DLD1 (cell line): ENCODE measurements around the gene GCN1.
"Not testable (repeated sequence)": the region's sequence is repeated elsewhere in the genome, so short reads cannot be mapped to it uniquely, and the experiment has no call there.

ENCODE experiments used
- in situ Hi-C: cut with HindIII; loops from 2 replicates; pipeline ENCODE4 v1.10.0; 2017; ENCODE audit warnings: low sequenced_read_pairs

The GCN1 gene, protein sequence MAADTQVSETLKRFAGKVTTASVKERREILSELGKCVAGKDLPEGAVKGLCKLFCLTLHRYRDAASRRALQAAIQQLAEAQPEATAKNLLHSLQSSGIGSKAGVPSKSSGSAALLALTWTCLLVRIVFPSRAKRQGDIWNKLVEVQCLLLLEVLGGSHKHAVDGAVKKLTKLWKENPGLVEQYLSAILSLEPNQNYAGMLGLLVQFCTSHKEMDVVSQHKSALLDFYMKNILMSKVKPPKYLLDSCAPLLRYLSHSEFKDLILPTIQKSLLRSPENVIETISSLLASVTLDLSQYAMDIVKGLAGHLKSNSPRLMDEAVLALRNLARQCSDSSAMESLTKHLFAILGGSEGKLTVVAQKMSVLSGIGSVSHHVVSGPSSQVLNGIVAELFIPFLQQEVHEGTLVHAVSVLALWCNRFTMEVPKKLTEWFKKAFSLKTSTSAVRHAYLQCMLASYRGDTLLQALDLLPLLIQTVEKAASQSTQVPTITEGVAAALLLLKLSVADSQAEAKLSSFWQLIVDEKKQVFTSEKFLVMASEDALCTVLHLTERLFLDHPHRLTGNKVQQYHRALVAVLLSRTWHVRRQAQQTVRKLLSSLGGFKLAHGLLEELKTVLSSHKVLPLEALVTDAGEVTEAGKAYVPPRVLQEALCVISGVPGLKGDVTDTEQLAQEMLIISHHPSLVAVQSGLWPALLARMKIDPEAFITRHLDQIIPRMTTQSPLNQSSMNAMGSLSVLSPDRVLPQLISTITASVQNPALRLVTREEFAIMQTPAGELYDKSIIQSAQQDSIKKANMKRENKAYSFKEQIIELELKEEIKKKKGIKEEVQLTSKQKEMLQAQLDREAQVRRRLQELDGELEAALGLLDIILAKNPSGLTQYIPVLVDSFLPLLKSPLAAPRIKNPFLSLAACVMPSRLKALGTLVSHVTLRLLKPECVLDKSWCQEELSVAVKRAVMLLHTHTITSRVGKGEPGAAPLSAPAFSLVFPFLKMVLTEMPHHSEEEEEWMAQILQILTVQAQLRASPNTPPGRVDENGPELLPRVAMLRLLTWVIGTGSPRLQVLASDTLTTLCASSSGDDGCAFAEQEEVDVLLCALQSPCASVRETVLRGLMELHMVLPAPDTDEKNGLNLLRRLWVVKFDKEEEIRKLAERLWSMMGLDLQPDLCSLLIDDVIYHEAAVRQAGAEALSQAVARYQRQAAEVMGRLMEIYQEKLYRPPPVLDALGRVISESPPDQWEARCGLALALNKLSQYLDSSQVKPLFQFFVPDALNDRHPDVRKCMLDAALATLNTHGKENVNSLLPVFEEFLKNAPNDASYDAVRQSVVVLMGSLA (N-terminal part only)

DNA sequence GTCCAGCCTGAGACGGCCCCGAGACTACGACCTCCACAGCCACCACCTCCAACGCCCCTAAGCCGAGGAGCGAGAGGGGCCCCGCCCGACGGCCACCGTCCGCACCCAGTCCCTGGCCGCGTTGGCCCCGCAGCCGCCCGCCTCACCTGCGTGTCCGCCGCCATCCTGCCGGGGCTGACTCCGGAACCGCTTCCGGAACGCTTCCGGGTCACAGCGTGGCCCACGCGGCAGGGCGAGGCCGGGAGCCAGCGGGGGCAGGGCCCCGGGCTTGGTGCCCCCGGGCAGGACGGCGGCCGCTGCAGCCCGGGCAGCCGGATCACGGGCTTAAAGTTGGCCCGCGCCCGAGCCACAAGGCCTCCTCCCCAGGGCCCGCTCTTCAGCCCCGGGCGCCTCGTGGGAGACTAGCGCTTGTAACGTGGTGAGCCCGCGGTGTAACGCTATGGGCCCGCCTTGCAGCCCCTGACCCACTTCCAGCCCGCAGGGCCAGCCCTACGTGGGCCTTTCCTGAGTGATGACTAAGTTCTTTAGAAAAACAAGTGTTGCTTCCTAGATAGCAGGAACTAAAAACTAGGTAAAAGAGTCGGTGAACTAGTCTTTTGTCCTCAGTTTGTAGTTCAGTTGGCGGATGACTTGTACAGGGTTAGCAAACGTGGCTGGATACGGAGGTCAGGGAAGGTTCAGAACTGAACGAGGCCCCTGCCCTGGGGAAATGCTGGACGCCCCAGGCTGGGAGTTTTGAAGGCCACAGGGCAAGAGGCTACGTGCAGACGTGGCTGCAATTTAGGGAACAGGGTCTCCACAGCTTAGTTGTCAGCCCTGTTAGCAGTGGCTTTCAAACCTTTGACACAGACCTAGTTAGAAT, at the start of gene GCN1:
TSS of gene GCN1 (minus strand) at position 182 of the 862 bp plus-strand sequence. CDS start at position 164, 18 bp downstream.
- in situ Hi-C loops: no loop called here

DNA sequence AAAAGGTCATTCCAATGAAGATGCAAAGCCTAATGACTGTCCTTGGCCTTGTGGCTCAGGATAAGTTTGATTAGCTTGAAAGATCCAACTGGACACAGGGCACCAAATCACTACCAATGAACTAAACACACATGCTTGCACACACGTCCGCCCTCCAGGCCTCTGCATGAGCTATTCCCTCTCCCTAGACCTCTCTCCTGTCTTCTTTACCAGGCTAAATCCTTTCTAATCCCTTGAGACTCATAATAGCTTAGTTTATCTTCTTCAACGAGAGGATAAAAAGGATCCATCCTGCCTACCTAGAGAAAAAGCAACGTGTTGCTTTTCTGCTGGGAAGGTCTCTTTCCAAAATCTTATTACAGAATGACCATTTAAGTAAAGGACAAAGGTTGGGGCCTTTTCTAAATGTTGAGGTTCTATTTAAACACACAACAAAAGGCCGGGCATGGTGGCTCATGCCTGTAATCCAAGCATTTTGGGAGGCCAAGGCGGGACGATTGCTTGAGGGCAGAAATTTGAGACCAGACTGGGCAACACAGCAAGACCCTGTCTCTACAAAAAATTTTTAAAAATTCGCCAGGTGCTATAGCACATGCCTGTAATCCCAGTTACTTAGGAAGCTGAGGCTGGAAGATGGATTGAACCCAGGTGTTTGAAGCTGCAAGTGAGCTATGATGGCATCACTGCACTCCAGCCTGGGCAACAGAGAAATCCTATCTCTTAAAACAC, 48.6 kb upstream of the GCN1 start:
- in situ Hi-C loops: no loop called here

DNA sequence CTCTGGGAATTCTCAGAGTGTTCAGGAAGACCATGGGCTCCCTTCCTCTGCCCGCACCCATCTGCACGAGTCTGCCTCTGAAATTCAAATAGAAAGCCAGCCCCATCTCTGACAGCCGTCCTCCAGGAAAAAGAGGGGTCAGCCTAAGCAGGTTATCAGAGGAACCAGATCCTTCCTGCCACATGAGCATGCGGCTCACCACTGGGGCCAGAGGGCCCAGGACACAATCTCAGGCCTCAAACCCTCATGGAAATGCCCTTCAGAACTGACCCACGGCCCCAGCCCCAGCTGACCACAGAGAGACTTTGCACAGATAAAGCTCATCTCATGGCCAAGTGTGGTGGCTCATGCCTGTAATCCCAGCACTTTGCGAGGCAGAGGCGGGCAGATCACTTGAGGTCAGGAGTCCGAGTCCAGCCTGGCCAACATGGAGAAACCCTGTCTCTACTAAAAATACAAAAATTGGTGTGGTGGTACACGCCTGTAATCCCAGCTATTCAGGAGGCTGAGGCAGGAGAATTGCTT, 47.8 kb upstream of the GCN1 start:
- in situ Hi-C loops: no loop called here

DNA sequence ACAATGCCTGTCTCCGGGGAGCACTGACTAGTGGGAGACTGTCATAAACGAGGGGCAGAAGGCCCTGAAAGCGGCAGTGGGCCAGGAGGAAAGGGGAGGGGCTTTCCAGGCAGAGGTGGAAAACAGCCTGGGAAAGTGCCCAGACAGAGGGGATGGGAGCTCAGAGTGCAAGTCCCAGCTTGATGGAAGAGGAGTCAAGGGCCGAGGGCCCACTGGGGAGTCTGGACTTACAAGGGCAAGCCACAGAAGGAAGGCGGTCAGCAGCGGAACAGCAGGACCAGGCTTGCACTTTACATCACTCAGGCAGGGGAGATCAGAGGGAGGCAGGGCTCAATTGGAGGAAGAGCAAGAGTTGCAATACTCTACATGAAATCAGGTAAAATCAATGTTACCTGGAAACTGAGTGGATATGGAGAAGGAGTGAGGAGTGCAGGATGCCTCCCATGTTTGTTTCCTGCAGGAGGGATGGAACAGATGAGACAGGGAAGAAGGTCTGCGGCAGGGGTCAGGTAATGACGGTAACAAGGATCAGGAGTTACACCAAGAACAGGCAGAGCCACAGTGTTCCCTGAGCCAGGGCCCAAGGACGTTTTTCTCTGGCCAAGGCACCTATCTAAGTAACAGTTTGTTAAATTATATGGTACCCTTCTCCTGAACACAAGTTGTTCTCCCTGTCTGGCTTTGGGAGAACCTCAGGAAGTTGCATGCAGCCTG, 47.2 kb upstream of the GCN1 start:
- in situ Hi-C loops: no loop called here

DNA sequence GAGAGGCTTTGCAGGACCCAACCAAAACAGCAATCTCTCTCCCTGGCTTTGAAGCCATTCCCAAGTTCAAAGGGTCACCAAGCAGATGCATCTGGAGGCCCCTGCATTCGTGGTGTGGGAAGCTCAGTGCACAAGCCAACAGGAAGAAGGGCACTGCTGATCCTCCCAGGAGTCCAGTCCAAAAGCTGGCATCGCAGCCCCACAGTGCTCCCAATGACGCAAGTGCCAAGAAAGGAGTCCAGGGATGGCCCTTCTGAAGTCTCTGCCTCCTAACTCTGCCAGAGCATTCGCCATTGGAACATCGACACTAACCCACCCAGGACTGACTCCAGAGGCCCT, 45.9 kb upstream of the GCN1 start:
- in situ Hi-C loops: no loop called here

DNA sequence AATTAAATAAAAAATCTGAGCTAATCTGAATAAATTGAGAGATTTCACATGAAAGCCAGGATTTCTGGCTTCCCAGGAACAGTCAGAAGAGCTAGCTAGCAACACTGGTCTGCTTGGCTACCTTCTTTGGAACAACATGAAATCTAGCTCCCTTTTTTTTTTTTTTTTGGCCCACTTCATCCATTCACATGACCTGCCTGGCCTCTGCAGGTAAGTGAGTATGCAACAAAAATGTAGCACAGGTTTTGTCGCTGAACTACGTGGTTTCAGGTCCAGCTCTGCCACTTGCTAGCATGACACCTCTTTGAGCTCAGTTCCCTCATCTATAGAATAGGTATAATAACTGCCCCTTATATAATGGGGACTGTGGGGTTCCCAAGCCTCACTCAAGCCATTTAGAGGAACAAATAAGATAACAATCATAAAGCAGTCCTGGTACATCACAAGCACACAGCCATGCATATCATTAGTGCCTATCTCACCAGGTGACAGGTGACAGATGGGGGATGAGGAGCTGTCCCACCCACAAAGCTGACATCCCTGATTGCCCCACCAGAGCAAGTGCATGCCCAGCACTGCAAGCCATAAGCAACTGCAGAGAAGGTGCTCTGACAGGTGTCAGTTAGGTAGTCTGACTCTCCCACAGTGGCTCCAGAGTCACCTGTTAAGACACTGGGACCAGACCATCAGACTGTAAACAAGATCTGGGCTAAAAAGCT, 45.4 kb upstream of the GCN1 start:
- in situ Hi-C loops: no loop called here

DNA sequence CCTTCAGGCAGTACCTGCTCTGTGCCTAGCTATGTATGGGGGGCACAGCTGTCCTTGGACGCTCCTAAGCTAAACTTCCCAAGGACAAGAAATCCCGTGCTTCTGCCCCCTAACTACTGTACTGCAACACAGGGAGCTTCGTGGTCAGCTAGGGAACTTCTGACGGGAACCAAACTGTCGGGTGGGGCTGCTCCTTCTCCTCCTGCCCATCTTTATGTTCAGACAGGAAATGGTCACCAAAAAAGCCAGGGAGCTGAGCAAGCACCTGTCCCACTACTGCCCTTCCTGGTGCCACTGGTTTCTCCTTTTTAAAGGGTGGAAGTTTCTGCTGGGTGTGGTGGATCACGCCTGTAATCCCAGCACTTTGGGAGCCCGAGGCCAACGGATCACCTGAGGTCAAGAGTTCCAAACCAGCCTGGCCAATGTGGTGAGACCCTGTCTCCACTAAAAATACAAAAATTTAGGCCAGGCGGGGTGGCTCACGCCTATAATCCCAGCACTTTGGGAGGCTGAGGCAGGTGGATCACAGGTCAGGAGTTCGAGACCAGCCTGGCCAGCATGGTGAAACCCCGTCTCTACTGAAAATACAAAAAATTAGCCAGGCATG, 44.4 kb upstream of the GCN1 start:
- in situ Hi-C loops: no loop called here

DNA sequence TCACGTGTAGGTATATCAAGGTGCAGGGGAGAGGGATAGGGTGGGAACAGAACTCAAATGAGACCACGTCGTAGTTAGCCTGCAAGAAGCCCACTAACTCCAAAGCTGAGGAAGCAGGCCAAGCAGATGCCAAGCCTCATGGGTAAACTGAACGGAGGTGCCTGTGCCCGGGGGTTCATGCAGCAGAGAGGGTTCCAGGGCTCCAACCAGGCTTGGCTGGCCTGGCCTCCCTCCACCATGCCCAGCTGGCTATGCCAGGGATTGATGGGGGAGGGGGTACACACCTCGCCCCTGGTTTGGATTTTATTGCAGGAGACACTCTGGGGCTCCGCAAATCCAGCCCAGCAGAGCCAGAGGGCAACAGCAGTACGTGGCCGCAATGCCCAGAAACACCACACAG, 43.7 kb upstream of the GCN1 start:
- in situ Hi-C loops: no loop called here

DNA sequence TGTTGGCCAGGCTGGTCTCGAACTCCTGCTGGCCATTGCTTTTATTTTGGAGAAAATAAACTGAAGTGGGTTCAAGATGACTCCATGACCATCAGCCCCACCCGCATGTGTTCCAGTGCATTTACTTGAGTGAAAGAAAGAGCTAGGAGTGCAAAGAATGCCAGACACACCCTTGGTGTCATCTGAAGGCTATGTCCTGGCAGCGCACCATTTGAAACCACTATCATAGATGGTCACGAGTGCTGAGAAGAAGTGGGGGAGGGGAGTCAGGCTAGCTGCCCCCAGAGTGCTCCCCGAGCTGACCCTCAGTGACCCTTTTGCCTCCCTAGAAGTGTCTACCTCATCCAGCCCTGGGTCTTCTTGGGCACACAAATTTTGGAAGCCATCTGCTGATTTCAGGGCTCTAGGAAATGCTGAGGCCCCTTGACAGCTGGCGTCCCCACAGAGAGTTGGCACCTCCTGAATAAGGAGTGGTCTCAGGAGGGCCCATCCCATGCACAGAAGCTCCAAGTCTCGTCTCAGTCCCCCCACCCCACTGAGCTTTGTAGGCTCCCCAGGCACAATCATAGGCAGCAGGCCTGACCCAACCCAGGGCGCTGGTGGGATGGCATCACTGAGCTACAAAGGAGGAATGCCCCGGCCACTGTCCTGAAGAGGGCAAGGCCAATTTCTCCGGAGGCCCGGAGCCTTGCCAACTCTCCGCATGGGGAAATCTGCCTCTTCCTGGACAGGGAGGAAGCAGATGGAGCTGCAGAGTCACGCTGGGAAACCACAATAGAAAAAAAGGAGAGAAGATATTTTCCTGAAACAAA, 43.1 kb upstream of the GCN1 start:
- in situ Hi-C loops: no loop called here

DNA sequence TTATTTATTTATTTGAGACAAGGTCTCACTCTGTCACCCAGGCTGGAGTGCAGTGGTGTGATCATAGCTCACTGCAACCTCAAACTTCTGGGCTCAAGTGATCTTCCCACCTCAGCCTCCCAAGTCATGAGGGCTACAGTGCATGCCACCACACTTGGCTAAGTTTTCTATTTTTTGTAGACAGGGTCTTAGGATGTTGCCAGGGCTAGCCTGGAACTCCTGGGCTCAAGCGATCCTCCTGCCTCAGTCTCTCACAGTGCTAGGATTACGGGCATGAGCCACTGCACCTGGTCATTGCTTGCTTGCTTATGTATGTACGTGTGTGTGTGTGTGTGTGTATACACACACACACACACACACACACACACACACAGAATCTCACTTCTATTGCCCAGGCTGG, 42.3 kb upstream of the GCN1 start:
- in situ Hi-C loops: not testable (repeated sequence)

DNA sequence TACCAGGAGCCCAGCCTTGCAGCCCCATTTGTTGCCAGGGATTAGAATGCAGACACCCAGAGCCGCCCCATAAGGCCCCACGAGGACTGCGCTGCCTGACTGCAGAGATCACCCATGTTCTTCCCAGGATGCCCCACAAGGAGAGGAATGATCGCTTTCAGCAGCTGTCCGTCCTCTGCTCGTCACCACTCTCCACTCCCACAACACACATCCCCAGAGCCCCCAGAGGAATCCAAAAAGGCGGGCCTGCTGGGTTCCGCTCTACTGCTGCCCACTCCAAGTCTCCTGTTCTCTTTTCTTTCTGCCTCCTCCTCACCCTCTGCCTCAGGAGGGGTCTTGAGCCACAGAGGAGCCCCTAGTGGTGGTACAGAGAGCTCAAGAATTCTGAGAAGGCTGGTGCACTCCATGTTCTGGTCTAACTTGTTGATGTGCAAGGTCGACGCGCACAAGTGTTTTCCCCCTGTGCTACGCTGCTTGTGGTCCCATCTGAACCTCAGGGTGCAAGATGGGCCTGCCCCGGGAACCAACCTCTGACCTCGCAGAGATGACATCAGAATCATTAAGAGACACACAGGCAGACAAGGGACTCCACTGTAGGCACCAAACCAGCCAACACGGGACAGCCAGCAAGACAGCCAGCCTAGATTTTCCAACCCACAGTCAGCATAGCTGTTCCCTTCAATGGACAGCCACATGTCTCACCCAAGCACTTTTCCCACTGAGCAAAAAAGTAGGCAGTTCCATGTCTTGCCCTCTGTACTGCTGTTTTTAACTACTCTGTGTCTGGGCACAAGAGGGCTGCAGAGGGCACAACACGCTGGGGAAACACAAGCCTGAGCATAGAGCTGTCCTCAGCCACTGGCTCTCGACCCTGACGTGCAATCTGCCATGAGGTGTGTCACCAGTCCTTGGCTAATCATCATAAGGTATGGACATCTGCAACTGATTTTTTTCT, 41.1 kb upstream of the GCN1 start:
- in situ Hi-C loops: no loop called here

DNA sequence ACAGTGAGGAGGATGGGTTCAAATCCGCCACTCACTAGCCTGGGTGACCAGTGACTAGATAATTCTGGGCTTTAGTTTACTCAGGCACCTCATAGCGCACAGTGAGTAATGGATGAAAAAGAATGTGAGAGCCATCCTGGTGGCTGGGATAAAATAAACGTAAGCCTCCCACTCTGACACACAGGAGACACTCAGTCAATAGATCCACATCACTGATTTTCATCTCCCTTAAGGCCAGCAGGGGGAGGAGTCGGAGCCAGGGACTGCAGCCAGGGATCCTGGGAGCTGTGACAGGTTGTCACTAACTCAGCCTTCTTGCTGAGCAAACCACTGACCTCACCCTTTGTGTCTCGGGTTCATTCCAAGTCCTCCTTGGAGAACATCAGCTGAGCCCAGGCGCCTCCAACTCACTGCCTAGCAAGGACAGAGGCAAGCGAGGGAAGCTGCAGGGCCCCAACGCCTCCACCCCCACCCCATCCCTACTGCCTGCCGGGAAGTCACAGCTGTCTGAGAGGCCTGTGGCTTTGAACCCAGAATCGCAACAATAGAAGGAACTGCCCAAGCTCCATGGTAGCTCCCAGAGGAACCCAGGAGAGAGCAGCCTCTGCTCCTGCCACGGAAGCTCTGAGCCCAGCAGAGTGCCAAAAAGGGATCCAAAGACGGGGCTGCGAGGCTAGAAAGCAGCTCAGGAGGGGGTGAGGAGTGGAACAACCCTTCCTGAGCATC, 40.3 kb upstream of the GCN1 start:
- in situ Hi-C loops: no loop called here

DNA sequence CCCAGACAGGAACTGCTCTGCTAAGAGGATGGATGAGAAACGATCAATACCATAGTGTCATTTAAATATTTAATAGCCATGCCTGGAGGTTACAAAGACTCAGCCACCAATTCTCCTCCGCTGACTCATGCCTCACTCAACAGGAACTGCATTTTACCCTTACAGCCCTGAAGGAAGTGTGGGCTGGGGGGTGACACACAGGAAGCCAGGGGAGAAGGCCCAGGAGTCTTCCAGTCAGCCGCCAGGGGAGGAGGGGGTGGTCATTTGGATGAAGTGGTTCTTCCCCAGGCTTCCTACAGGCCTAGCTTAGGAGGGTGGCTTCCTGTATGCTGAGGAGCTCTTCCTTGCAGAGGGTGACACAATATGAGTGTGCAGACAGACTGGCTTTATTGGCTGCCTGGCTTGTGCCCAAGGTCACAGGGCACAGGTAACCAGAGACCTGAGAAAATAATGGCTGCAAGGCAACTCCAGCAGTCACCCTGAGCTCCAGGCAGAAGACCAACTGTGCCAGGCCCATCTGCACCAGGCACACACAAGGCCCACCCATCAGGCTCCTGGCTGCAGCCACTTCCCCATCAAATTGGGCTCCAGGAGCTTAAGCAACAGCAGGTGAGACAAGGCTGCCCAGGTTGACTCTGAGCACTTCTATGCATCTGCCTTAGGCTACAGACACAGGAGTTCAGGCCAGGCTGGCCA, 36.9 kb upstream of the GCN1 start:
- in situ Hi-C loops: no loop called here

DNA sequence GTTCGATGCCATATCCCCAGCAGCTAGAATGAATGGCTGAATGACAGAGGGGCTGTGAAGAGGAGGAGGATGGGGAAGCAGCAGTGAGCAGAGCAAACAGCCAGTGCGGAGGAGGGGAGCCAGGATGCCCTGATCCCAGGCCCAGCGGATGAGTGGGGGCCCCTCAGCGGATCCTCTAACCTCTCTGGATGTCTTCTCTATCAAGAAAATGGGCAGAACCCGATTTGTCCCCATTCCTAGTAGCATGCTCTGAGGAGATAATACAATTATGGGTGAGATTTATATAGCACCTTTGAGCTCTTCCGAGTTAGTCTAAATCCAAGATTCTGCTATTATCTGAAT, 36.4 kb upstream of the GCN1 start:
- in situ Hi-C loops: no loop called here
